ENCODE measurements around the gene BFSP2. TPM values are rescaled to one million over a fixed set of nuclear protein-coding genes. Genes with fewer than 3 reads are reported as not detected.
A peak's percentile ranks its signal among the peaks of the same experiment; 100 is the strongest.

Gene BFSP2
- total RNA-seq, 1 donor from 2014 or later = 1.3 TPM

DNA sequence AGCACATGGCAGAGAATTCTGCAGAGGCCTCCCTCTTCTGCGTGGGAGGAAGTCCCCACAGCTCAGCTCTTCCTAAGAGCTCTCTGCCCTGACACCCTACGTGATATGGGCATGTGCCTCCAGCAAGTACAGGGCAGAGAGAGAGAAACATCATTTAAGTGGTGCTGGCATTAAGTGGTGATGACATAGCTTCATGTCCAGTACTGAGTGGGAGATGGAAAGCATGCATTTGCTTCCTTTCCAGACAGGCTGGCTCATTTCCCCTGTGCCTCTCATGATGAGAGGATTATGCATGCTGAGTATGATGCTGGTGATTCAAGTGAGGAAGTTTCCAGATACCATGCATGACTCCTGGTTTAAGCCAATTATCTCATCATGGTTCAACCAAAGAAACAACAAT lies 26.9 kb downstream of the BFSP2 start:
- no peaks in the 10 kb centered on the region for H3K9me3 Mint-ChIP-seq
- ChIA-PET CTCF (no interaction called here), POLR2A (interaction anchor here (3.8 kb wide), 1 partner anchor 147 kb away, joined by 33 read pairs; the partner anchor contains the start of gene CDV3)
- no peaks in the 10 kb centered on the region for H3K36me3 Mint-ChIP-seq (ENCODE audit: low read depth)
- intact Hi-C loops (cut with micrococcal nuclease) = loop anchor here (5.0 to 10.0 kb wide), 2 partner anchors 236 to 1012 kb away; partner anchors contain the start of genes DNAJC13 and TOPBP1
- no peaks in the 10 kb centered on the region for H3K27me3 Mint-ChIP-seq
- H3K4me1 Mint-ChIP-seq = peaks cover 15% of the 10 kb centered on the region
- no peak overlapping the region for H3K4me3 Mint-ChIP-seq
- no peak for DNase-seq
- no peak for ATAC-seq (ENCODE audit: low read depth)
- no peak overlapping the region for H3K27ac Mint-ChIP-seq
- no peak for TF ChIP-seq CTCF (IDR thresholded peaks at IDR 0.05)

GRCh38 chr3:133428552-133428951 lies 28.7 kb downstream of the BFSP2 start:
- DNase-seq (no peak), ATAC-seq (ENCODE audit: low read depth) (no peak)
- ChIA-PET CTCF (interaction anchor here (1.1 kb wide), 1 partner anchor 9 kb away, joined by 3 read pairs; no protein-coding TSS in a partner anchor), POLR2A (no interaction called here)
- Mint-ChIP-seq H3K4me3 (no peak overlapping the region), H3K36me3 (ENCODE audit: low read depth) (no peaks in the 10 kb centered on the region), H3K4me1 (peaks cover 14% of the 10 kb centered on the region), H3K27ac (no peak overlapping the region), H3K27me3 (no peaks in the 10 kb centered on the region), H3K9me3 (no peaks in the 10 kb centered on the region)
- no peak for TF ChIP-seq CTCF (IDR thresholded peaks at IDR 0.05)
- intact Hi-C loops (cut with micrococcal nuclease) = loop anchor here (5.0 to 10.0 kb wide), 2 partner anchors 234 to 1014 kb away; partner anchors contain the start of genes DNAJC13 and TOPBP1

DNA sequence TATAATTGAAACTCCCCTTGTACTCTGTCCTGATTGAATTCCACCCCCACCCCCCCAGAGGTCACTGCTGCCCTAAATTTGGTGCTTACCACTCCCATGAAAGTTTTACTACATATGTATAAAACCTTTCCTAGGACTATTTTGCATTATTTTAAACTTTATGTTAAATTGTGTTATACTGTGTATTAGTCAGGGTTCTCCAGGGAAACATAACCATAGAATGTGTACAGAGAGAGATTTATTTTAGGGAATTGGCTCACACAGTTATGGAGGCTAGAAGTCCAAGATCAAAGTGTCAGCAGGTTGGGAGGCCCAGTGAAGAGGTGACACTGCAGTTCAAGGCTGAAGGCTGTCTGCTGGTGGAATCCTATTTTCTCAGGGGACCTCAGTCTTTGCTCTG lies 29.2 kb downstream of the BFSP2 start:
- ATAC-seq (ENCODE audit: low read depth) (no peak), DNase-seq (no peak)
- POLR2A ChIA-PET = no interaction called here
- CTCF ChIA-PET = no interaction called here
- no peak overlapping the region for H3K4me3 Mint-ChIP-seq
- no peaks in the 10 kb centered on the region for H3K9me3 Mint-ChIP-seq
- peaks cover 10% of the 10 kb centered on the region for H3K4me1 Mint-ChIP-seq
- intact Hi-C loops (cut with micrococcal nuclease) = loop anchor here (5.0 to 10.0 kb wide), 2 partner anchors 233 to 1014 kb away; partner anchors contain the start of genes DNAJC13 and TOPBP1
- no peak for TF ChIP-seq CTCF (IDR thresholded peaks at IDR 0.05)
- H3K27me3 Mint-ChIP-seq = no peaks in the 10 kb centered on the region
- H3K27ac Mint-ChIP-seq = no peak overlapping the region
- H3K36me3 Mint-ChIP-seq (ENCODE audit: low read depth) = no peaks in the 10 kb centered on the region

DNA sequence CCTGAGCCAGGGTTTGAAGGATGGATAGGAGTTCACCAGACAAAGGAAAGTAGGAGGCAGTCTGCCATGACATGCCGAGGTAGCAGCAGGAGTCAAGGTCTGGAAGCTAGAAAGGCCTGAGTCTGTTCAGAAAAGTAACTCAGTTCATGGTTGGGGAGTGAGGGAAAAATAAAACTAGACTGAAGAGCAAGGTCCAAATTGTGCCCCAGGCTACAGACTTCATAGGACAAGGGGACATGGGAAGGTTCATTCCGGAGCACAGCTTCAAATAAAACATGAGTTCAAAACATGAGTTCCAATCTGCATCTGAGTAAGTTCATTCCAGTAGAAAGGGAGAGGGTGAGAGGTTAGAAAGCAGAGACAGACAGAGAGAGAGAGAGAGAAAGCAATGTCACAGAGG lies 39.7 kb downstream of the BFSP2 start:
- TF ChIP-seq CTCF (IDR thresholded peaks at IDR 0.05) = no peak
- no peak for DNase-seq
- Mint-ChIP-seq H3K4me1 (peaks cover 38% of the 10 kb centered on the region), H3K27me3 (no peaks in the 10 kb centered on the region), H3K27ac (peak overlapping the region; percentile 13), H3K9me3 (peaks cover 9% of the 10 kb centered on the region), H3K4me3 (no peak overlapping the region), H3K36me3 (ENCODE audit: low read depth) (peaks cover 3% of the 10 kb centered on the region)
- CTCF ChIA-PET = no interaction called here
- intact Hi-C loops (cut with micrococcal nuclease) = no loop called here
- ATAC-seq (ENCODE audit: low read depth) = no peak
- POLR2A ChIA-PET = no interaction called here

GRCh38 chr3:133440652-133441051 lies 40.8 kb downstream of the BFSP2 start:
- intact Hi-C loops (cut with micrococcal nuclease) = loop anchor here (10.0 kb wide), 1 partner anchor 1044 kb away; the partner anchor contains the start of genes ANAPC13 and CEP63
- H3K4me3 Mint-ChIP-seq = no peak overlapping the region
- H3K27ac Mint-ChIP-seq = no peak overlapping the region
- CTCF ChIA-PET = interaction anchor here (1.3 to 1.4 kb wide), 2 partner anchors 46 to 179 kb away, joined by 3 to 4 read pairs; no protein-coding TSS in a partner anchor
- peaks cover 3% of the 10 kb centered on the region for H3K36me3 Mint-ChIP-seq (ENCODE audit: low read depth)
- H3K9me3 Mint-ChIP-seq = peaks cover 9% of the 10 kb centered on the region
- no peak for ATAC-seq (ENCODE audit: low read depth)
- no peak for TF ChIP-seq CTCF (IDR thresholded peaks at IDR 0.05)
- peaks cover 42% of the 10 kb centered on the region for H3K4me1 Mint-ChIP-seq
- no peaks in the 10 kb centered on the region for H3K27me3 Mint-ChIP-seq
- POLR2A ChIA-PET = no interaction called here
- DNase-seq = no peak
